Sciatic nerve (tissue), 2 donors: ENCODE results near the gene ANGPTL2. TPM values are rescaled to one million over a fixed set of nuclear protein-coding genes. Genes with fewer than 3 reads are reported as not detected.

Experiments
- ATAC-seq: fragments of 200-7000 bp; cut with Tn5 transposase; one replicate; pipeline ENCODE4 v1.9.1; 2020; ENCODE audit warnings: mild to moderate bottlenecking, moderate library complexity
- DNase-seq: peaks from one replicate; pipeline ENCODE4 v3.0.0-alpha.2; 2020; ENCODE audit warnings: low spot score
- intact Hi-C: fragments of 100-400 bp; cut with DNase I; formaldehyde crosslinking; loops from one replicate; pipeline ENCODE4 v1.14.2; 2022
- total RNA-seq: library from RNA; stranded (reverse); fragmentation: NEBNext Ultra II Directional; extraction: Animal tissue kit (Norgen Biotek cat#: 25700); gene quantifications from one replicate; pipeline ENCODE4 v1.2.1, GENCODE V29; 2021
- donor health status: DM: no; HTN: no; CAD: no.
- donor health status: DM: no; HTN: no; CAD: no.

The ANGPTL2 gene
- total RNA-seq, 1 donor from 2014 or later, result 46.4 TPM

DNA sequence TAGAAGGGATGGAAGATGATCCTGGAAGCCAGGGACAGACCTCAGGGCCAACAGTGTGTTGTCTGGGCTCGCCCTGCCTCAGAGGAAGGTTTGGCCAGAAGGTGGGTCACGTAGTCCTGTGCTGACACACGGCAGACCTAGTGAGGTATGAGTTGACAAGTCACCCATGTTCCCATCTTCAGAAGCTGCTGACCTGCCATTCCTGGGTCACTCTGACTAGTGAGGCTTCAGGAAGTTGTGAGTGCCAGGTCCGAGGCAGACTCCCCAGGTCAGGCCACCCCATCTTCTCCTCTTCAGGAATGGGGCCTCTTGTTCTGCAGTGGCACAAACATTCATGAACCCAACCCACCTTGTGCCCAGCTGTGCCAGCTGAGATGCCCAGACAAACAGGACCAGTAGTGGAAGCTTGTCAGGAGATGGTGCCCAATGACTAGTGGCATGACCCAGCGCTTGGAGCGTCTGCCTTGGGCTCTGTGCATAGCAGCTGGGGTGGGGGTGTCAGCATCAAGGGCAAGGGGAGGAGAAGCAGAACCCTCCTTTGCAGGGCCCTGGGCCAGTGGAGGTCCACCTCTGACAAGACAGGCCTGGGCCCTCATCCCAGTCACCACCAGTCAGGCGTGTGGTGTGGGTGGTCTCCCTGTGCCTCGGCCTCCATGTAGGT is 16.8 kb upstream of the ANGPTL2 start:
- no peak for DNase-seq
- intact Hi-C loops, result no loop called here
- ATAC-seq, result no peak

DNA sequence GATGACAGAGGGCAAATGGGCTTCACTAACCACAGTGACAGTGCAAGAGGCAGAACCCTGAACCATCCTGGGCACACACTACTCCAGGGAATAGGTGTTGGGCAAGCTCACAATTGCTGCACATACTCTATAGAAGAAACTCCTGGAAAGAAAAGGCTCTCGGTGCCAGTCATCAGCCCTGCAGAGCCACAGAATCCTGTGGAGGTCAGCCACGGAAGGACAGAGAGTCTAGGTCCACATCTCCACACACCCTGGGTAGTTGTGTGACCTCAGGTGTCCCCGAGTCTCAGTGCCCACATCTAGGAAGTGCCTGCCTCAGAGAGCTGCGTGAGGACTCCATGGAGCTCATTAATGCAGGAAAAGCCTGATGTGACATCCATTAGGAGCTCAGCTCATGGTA is 16.0 kb upstream of the ANGPTL2 start:
- no peak for DNase-seq
- intact Hi-C loops, result no loop called here
- ATAC-seq, result no peak

DNA sequence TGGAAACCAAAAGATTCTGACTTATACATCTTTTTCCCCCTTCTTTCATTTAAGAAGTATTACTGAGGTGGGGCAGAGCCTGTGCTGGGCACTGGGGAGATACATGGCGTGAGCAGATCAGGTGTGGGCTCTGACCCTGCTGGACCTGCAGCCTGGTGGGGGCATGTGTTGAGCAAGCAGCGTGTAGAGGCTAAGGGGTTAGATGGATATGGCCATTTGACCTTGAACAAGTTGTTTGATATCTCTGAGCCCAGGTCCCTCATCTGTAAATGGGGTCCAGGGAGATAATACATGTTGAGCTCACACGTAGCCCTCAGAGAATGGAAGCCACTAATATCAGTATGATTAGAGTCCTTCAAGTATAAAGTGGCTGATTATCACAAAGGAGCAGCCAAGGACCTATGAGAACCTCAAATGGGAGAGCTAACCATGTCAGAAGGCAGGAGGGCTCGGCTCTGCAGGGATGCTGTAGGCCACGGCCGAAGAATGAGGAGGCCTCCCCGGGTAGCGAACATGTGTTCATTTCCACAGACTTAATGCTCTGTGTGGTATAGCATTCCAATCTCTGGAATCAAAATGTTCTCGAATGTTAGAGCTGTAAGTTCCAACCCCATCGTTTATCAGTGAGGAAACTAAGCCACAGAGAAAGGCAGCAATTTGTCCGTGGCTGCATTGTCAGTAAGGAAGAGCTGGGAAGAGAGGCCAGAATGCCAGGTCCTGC is 15.4 kb upstream of the ANGPTL2 start:
- DNase-seq (no peak), ATAC-seq (no peak)
- intact Hi-C loops, result no loop called here

DNA sequence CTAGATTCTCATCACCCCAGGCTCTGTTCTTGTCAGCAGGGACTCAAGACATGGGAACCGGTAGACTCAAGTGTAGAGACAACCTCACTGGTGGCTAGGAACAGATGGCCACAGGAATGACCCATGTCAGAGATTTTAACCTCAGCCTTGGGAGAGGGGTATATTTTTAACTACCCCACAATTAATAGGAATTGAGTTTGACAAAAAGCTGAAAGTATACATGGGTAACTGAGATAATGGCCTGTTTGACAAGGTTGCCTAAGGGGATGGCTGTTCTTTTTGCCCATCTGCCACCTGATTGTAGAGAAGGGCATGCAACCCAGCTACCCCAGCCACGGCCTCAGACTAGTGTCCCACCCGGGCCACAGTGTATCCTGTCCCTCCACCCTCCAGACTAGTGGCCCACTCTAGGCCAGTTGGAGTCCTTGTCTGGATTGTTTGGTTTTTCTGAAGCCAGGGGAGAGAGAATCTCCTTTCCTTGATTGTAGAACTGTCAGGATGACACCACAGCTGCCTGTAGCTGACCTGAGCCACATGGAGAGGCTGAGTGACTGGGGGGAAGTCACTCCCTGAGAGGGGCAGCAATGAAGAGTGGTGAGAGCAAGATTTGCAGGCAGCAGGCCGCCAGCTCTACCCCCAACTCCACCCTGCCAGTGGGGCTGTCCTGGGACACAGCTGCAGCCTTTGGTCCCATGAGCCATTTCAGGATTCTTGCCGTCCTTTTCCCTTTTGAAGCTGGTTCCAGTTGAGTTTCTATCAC is 14.6 kb upstream of the ANGPTL2 start:
- ATAC-seq (no peak), DNase-seq (no peak)
- intact Hi-C loops, result no loop called here

DNA sequence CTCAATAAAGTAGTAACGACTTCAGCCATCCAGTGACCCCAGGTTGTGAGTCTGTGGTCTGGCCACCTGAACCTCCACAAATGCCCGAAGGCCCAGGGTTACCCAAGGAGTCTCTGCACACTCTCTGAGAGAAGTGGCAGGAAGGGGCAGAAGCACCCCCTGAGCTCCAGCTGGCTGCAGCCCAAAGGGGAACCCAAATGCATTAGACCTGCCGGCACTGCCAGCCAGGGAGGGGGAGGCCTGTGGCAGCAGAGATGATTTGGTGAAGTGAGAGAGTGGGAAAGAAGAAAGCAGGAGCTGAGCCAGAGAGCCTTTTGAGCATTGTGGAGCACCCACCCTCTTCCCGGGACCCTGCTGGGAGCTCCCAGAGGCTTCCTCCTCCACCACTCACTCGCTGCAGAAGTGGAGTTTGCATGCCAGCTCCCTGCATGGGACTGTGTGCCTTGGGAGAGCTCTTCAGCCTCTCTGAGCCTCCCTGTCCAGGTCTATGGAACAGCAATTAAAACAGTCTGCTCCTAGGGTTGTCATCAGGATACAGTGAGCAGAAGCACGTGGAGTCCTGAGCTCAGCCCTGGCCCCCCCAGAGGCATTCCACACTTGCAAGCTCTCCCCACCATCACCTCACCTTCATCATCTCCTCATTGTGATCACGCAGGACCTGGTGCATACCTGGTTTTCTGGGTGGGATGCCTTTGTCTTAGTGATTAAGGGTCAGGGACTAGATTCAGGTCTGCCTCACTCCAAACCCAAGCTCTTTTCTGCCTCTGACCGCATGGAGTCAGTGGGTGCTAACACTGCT is 13.8 kb upstream of the ANGPTL2 start:
- intact Hi-C loops, result no loop called here
- ATAC-seq (no peak), DNase-seq (peak; percentile 44)

DNA sequence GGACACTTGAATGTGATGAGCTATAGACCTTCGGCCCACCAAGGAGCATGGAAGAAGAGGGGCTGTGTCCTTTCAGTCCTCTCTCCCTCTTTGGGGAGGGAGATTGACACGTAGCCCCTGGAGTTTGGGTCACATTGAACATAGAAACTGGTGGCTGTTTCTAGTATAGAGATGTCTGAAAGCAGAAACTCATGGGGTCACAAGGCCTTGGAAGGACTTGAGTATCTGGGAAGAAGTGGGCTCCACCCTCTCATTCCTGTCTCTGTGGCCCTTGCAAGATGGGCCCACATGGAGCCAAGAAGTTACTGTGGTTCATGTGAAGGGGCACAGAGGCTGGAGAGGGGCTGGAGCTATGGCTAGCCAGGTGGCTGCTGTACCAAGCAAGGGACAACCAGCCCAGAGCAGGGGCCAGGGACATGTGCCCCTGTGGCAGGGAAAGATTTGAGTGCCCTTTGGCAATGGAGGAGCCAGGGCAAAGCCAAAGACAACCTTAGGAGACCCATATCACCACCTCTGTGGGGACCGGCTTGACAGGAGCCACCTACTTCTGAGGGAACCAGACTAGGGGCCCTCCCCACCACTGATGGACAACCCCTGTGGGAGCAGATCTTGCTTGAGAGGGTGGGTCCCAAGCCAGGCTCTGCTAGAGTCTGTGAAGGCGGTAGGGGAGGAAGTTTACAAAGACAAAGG is 12.8 kb upstream of the ANGPTL2 start:
- intact Hi-C loops, result no loop called here
- peak; percentile 48 for DNase-seq
- ATAC-seq, result no peak

DNA sequence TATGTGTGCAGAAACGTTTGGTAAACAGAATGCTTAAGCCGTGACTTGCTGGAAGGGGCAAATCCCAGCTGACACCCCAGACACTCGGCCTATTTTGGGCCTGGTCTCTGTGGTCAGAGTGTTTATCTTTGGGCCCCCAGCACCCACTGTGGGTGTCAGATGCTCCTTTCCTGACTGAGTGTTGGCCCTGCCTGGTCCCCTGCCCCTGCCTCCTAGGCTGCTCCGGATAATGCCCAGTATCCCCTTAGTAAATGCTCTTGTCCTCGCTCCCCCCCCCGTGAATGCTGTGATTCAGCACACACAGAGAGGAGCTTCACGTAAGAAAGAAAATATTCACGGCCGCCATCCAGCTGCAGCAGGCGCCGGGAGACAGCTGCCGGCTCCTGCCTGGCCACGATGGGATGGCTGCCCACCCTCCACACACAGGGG is 11.3 kb upstream of the ANGPTL2 start:
- DNase-seq (peak; percentile 65), ATAC-seq (peak; percentile 71)
- intact Hi-C loops, result no loop called here

DNA sequence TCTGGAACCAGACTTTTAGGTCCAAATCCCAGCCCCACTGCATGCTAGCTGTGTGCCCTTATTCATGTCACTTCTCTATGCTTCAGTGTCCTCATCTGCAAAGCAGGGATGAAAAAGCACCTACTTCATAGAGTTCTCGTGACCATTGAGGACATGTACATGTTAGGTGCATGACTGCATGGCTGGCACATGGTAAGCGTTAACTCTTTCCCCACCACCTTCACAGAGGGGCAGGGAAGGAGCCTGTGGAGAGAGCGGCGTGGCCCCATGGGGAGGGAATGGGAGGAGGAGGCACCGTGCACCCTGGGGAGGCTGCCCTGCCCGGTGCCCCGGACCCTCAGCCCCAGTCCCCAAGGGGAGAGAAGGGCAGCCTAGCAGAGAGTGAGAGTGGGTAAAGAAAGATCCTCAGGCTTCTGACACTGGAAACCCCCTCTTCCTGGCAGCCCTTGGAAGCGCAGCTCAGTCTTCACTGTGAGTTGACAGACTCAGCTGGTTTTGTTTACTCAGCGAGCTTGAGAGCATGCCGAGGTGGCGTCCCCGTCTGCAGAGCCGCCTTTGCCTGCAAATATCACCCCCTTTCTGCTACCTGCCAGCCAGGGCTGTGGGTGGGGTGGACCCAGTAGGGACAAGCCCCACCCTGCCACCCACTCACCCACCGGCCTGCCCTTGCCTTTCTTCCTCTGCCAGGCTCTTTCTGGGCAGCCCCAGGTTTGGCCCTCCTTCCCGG is 10.6 kb upstream of the ANGPTL2 start:
- peak; percentile 6 for ATAC-seq
- DNase-seq, result peak; percentile 62
- intact Hi-C loops, result no loop called here

DNA sequence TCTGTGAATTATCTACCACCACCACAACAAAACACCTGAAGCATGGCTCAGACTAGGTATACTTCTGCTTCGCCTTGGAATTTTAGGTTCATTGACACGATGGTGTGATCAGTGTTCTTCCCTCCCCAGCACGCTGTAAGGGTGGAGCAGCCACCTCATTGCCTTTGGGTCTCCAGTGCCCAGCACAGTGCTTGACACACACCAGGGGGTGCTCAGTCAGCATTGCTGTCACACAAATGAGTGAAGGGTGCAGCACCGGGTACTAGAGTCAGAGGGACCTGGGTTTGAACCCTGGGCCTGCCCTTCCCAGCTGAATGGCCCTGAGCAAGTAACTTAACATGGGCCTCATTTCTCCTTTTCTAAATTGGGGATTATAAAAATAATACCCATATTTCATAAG is 9.9 kb upstream of the ANGPTL2 start:
- peak; percentile 58 for DNase-seq
- intact Hi-C loops, result no loop called here
- no peak for ATAC-seq

DNA sequence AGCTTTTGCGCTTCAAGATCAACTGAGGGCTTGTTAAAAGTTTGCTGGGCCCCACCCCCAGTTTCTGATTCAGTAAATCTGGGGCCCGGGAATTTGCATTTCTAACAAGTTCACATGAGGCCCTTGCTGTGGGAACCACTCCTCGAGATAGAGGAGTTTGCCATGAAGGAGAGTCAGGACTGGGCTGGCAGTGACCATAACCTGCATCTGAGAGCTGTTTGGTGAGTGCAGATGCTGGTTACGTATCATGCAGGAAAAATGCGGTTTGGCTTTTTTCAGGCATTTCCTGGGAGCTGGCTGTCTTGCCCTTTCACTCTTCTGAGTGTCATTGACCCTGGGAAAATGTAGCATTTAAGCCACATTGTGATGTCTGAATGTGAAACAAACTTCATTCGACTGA is 9.4 kb upstream of the ANGPTL2 start:
- intact Hi-C loops, result no loop called here
- ATAC-seq, result no peak
- DNase-seq, result peak; percentile 41

DNA sequence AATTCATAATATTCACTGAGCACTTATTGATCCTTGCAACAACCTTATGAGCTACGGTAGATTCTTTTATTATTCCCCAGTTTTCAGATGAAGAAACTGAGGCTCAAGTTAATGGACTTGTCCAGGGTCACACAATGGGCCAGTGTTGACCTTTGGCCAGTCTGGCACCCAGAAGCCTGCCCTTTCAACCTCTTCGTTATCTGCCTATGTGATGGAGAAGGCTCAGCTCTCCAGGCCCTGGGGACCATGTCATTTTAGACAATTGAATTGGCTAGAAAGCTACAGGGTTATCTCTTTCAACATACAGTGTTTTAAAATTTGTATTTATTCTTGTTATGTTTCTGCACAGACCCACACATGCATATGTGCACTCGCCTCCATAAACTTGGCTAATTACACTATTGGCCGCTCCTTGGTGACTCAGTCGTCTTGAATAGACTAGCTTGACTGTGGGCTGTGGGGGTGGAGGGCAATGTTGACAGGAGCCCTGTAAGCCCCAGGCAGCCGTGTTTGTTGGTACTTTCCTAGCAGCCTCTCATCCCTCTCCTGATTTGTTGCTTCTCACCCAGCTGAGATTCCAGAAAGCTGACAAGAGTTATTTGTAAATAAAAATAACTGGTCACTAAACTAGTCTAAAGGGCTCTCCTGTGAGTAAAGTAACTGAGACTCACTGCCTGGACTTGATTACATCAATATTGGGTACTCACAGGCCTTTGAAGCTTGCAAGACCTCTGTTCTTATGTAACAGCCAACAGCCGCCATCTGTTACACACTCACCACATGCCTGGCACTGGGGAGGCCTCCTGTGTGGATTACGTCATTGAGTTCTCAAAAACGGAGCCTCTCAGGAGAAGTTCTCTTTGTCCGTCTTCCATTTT is 8.5 kb upstream of the ANGPTL2 start:
- intact Hi-C loops, result no loop called here
- DNase-seq, result peak; percentile 69
- ATAC-seq, result peak; percentile 75

DNA sequence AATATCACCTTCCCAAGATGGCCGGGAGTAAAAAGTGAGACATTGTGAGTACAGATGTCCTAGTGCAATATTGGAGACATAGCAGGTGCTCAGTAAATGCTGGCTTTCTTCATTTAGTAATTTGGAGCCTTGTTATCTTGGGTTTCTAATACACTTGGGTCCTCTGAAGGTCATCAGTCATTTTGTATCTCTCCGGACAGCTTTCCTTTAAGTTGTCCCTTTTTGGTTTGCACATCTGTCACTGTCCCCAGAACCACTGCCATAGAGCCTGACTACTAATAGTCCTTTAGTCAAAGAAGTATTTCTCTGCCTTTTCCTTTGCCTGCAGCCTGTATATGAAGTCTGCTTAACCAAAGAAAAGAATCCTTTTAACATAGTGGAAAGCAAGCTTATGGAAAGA is 7.8 kb upstream of the ANGPTL2 start:
- intact Hi-C loops, result no loop called here
- ATAC-seq (no peak), DNase-seq (no peak)

DNA sequence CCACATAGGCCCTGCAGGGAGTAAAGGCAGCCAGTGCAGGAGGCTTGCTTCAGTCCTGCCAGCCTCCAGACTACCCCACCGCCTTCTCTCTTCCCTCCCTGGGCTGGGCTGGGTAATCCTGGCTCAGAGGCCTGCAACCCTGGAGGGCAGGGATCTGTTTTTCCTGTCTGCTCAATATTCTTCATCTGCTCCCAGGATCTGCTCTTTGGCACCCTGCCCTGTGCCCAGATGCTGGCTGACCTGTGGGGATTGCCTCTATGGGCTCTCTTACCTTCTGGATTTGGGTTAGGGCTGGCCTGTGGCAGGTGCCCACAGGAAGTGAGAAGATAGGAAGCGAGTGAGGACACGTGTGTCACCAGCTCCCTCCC is 7.3 kb upstream of the ANGPTL2 start:
- DNase-seq (peak; percentile 58), ATAC-seq (no peak)
- intact Hi-C loops, result no loop called here

DNA sequence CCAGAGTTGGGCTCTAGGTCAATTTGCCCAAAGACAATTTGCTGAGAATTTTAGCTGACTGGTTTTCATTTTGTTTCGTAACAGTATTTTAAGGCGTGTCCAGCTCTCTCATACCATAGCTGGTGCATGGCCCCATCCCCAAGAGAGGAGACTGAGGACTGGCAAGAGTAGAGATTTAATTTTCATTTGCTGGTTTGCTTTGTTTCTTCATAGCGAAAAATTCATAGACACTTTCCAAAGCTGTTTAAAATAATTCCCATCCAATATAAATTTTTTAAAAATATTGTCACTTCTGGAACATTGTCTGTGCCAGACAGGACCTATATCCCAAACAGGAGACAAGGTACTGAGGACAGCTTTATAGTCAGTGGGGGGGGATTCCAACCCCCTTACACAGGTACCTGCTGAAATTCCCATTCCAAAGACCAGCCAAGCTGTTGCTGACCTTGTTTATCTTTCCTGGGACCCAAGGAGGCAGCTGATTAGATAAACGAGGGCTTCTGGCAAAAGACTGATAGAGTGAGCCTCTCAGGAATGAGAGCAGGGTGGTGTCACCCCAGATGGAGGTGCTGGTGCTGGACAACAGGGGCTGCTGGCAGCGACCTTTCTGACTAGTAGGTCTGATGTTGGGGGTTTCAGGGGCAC is 6.8 kb upstream of the ANGPTL2 start:
- DNase-seq (peak; percentile 47), ATAC-seq (peak; percentile 54)
- intact Hi-C loops, result no loop called here

DNA sequence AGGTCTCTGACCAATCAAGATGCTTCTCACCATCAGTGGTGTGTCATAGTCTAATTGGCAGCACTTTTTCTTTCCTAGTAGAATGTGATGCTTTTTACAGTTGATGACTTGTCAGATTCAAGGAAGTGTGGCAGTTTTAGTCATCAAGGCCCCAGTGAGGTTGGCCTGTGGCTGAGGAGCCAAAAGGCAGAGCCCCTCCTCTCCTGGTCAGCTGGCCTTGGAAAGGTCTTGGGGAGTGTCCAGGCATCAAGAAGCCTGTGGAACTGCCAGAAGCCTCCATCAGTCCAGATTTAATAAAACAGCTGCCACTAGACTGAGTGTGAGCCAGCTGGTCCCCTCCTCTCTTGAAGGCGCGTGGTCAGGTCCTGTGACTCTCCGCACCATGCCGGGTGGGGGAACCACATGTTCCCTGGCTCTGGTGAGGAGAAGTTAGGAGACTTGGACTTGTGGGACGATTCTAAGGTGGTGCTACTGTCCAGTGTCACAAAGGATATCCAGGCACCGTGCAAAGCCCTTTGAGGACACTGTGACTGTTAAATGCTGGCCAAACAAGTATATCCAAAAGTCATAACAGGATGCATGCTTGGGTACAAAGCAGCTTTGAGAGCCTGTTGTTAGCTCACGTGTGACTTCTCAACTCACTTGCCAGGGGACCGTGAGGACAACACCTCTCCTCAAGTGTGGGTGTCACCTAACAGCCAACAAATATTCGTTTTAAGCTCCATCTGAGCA is 6.1 kb upstream of the ANGPTL2 start:
- ATAC-seq (peak; percentile 56), DNase-seq (peak; percentile 69)

DNA sequence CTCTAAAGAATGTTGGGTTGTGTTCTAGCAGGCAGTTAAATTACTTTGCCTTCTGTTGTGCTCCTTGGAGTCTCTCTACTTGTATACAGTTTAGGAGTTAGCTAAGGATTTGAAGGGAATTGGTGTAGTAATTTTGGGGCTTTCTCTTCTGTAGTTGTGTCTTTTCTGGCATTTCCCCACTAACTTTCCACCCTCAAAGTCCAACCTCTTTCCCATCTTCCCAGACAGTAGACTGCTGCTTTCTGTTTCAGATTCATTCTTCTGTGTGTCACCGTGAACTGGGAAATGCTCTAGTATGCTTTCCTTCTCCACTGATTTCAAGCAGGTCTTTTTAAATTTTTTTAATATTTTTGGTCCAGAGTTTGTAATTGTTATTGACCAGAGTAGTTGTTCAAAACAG is 4.5 kb upstream of the ANGPTL2 start:
- intact Hi-C loops, result no loop called here
- DNase-seq (no peak), ATAC-seq (no peak)

More for the DNA sequence above, 6.1 kb upstream of the ANGPTL2 start:
- intact Hi-C loops, result no loop called here
